H1 (cell line): ENCODE measurements around the gene SEC22C. TPM values are rescaled to one million over a fixed set of nuclear protein-coding genes. Genes with fewer than 3 reads are reported as not detected.
"Not testable (repeated sequence)": the region's sequence is repeated elsewhere in the genome, so short reads cannot be mapped to it uniquely, and the experiment has no call there.

Source experiments
- CTCF ChIA-PET: fragments of 300-600 bp; sonication (Branson Sonifier 250); formaldehyde crosslinking; loops from one replicate; lab custom pipeline; 2021; ENCODE audit not compliant: partially characterized antibody; lab: Charles Lee
- POLR2A ChIA-PET: fragments of 300-600 bp; sonication (Branson Sonifier 250); formaldehyde crosslinking; loops from one replicate; lab custom pipeline; 2021; ENCODE audit warnings: inconsistent platforms; ENCODE audit not compliant: partially characterized antibody; lab: Charles Lee
- DNase-seq, 2 experiments: peaks; one replicate each; pipeline versions ENCODE4 v3.0.0 to v3.0.0-alpha.2; 2010 to 2022; ENCODE audit warnings: low spot score in 2 of 2, low read depth in 1 of 2, mixed read lengths in 1 of 2
- FAIRE-seq: peaks from 2 replicates; lab custom pipeline; 2011; peaks lifted over from hg19 to GRCh38; lab: Jason Lieb, UNC
- H2AFZ ChIP-seq: 2 replicates; pipeline ENCODE4 v1.8.1; 2012; ENCODE audit warnings: low read length, inconsistent platforms
- H2AK5ac ChIP-seq: 2 replicates; pipeline ENCODE4 v1.6.1; 2013; ENCODE audit warnings: low read depth, low read length
- H2BK120ac ChIP-seq: replicated peaks from 2 replicates; pipeline ENCODE3; 2013; ENCODE audit warnings: low read depth, low read length, inconsistent platforms
- H2BK12ac ChIP-seq: 2 replicates; pipeline ENCODE4 v1.6.1; 2013; ENCODE audit warnings: low read depth, low read length
- H2BK15ac ChIP-seq: 2 replicates; pipeline ENCODE4 v1.6.1; 2013; ENCODE audit warnings: low read length
- H2BK20ac ChIP-seq: 2 replicates; pipeline ENCODE4 v1.6.1; 2013; ENCODE audit warnings: low read length
- H2BK5ac ChIP-seq: 2 replicates; pipeline ENCODE4 v1.6.1; 2013; ENCODE audit warnings: low read depth, low read length
- H3K14ac ChIP-seq: 2 replicates; pipeline ENCODE4 v1.6.1; 2013; ENCODE audit warnings: inconsistent platforms; ENCODE audit not compliant: insufficient read length
- H3K18ac ChIP-seq: 2 replicates; pipeline ENCODE4 v1.6.1; 2013; ENCODE audit warnings: low read length; ENCODE audit errors: extremely low read depth
- H3K23ac ChIP-seq: 2 replicates; pipeline ENCODE4 v1.6.1; 2013; ENCODE audit warnings: inconsistent platforms; ENCODE audit not compliant: insufficient read length
- H3K23me2 ChIP-seq: 2 replicates; pipeline ENCODE4 v1.6.1; 2013; ENCODE audit warnings: low read depth, low read length
- H3K27ac ChIP-seq: 2 replicates; pipeline ENCODE4 v1.6.1; 2011; ENCODE audit warnings: low read depth, low read length, inconsistent platforms
- H3K27me3 ChIP-seq, 4 experiments: replicated peaks in 1 of 4; 1 replicate in 1 of 4; 2 replicates in 3 of 4; pipeline versions ENCODE4 v1.6.1 to v1.8.1; 2011 to 2013; ENCODE audit warnings: low read length in 3 of 4, mild to moderate bottlenecking in 3 of 4, inconsistent platforms in 2 of 4, mixed read lengths in 2 of 4, moderate library complexity in 1 of 4; ENCODE audit not compliant: control insufficient read depth in 3 of 4, insufficient read depth in 3 of 4; ENCODE audit errors: extremely low read depth in 1 of 4
- H3K36me3 ChIP-seq, 4 experiments: 2 replicates each; pipeline versions ENCODE4 v1.6.1 to v1.8.1; 2011 to 2013; ENCODE audit warnings: mild to moderate bottlenecking in 4 of 4, low read length in 3 of 4, moderate library complexity in 2 of 4, control low read depth in 1 of 4, inconsistent platforms in 1 of 4; ENCODE audit not compliant: insufficient read depth in 4 of 4, control insufficient read depth in 2 of 4
- H3K4ac ChIP-seq: replicated peaks from 2 replicates; pipeline ENCODE3; 2013; ENCODE audit warnings: low read length, low read depth, mixed read lengths, inconsistent platforms; ENCODE audit not compliant: insufficient read length
- H3K4me1 ChIP-seq, 4 experiments: replicated peaks in 1 of 4; 1 replicate in 1 of 4; 2 replicates in 3 of 4; pipeline versions ENCODE4 v1.6.1 to v1.8.1; 2011 to 2013; ENCODE audit warnings: low read length in 3 of 4, inconsistent platforms in 2 of 4, mixed read lengths in 1 of 4; ENCODE audit not compliant: insufficient read depth in 4 of 4, control insufficient read depth in 3 of 4
- H3K4me2 ChIP-seq, 2 experiments: 2 replicates each; pipeline versions ENCODE4 v1.6.1 to v1.8.1; 2011 to 2013; ENCODE audit warnings: low read depth in 2 of 2, low read length in 2 of 2, control low read depth in 1 of 2, inconsistent platforms in 1 of 2, mild to moderate bottlenecking in 1 of 2; ENCODE audit not compliant: insufficient read depth in 1 of 2
- H3K4me3 ChIP-seq, 4 experiments: fragments of 200-600, 300-600 bp in 1 of 4; sonication (generic), shearing (Covaris generic), sonication (Bioruptor Twin) in 1 of 4; 2 replicates each; pipeline versions ENCODE4 v1.5.1 to v1.8.1; 2011 to 2016; ENCODE audit warnings: low read length in 4 of 4, low read depth in 3 of 4, control low read depth in 2 of 4, inconsistent platforms in 2 of 4, mild to moderate bottlenecking in 2 of 4, mixed read lengths in 1 of 4, moderate library complexity in 1 of 4; ENCODE audit not compliant: insufficient read depth in 2 of 4; ENCODE audit errors: extremely low read depth in 1 of 4
- H3K56ac ChIP-seq: replicated peaks from 2 replicates; pipeline ENCODE3; 2013; ENCODE audit warnings: low read depth, mild to moderate bottlenecking, mixed read lengths, low read length, inconsistent platforms; ENCODE audit not compliant: insufficient read length
- H3K79me1 ChIP-seq: 2 replicates; pipeline ENCODE4 v1.6.1; 2013; ENCODE audit warnings: low read depth, low read length, control low read depth
- H3K79me2 ChIP-seq, 2 experiments: 2 replicates each; pipeline versions ENCODE4 v1.6.1 to v1.8.1; 2012 to 2013; ENCODE audit warnings: low read length in 2 of 2, mild to moderate bottlenecking in 2 of 2, inconsistent platforms in 1 of 2; ENCODE audit not compliant: insufficient read depth in 2 of 2, control insufficient read depth in 1 of 2
- H3K9ac ChIP-seq, 4 experiments: replicated peaks in 1 of 4; 1 replicate in 1 of 4; 2 replicates in 3 of 4; pipeline versions ENCODE4 v1.6.1 to v1.8.1; 2011 to 2013; ENCODE audit warnings: low read depth in 3 of 4, low read length in 3 of 4, control low read depth in 2 of 4, mild to moderate bottlenecking in 2 of 4, moderate library complexity in 2 of 4, inconsistent platforms in 1 of 4; ENCODE audit errors: extremely low read depth in 1 of 4
- H3K9me3 ChIP-seq, 2 experiments: 2 replicates each; pipeline versions ENCODE4 v1.6.1 to v1.8.1; 2012 to 2013; ENCODE audit warnings: mild to moderate bottlenecking in 2 of 2, moderate library complexity in 2 of 2, control low read depth in 1 of 2, inconsistent platforms in 1 of 2, low read depth in 1 of 2, low read length in 1 of 2, mixed read lengths in 1 of 2; ENCODE audit not compliant: insufficient read depth in 2 of 2
- H4K20me1 ChIP-seq, 2 experiments: replicated peaks in 1 of 2; 2 replicates each; pipeline versions ENCODE3 to v1.8.1; 2011 to 2013; ENCODE audit warnings: inconsistent platforms in 2 of 2, low read length in 2 of 2, mild to moderate bottlenecking in 1 of 2; ENCODE audit not compliant: insufficient read depth in 2 of 2, control insufficient read depth in 1 of 2
- H4K5ac ChIP-seq: 2 replicates; pipeline ENCODE4 v1.6.1; 2013; ENCODE audit warnings: low read length, low read depth, mixed read lengths, inconsistent platforms; ENCODE audit not compliant: insufficient read length
- H4K8ac ChIP-seq: 2 replicates; pipeline ENCODE4 v1.8.0; 2013; ENCODE audit warnings: mild to moderate bottlenecking, moderate library complexity, low read length, inconsistent platforms; ENCODE audit not compliant: insufficient read depth; ENCODE audit errors: extremely low read depth
- H4K91ac ChIP-seq: replicated peaks from 2 replicates; pipeline ENCODE3; 2013; ENCODE audit warnings: low read length, mixed read lengths, inconsistent platforms; ENCODE audit not compliant: insufficient read length
- TAF7 ChIP-seq: optimal IDR thresholded peaks from 2 replicates; pipeline ENCODE3; 2011; ENCODE audit warnings: low read depth, mild to moderate bottlenecking, inconsistent platforms, low read length, moderate library complexity, borderline replicate concordance
- WGBS, 2 experiments: shearing (Covaris generic) in 1 of 2; methylation state at CpG; one replicate each; pipeline versions ENCODE4 v1.1.6 to v1.1.7; 2013 to 2015; ENCODE audit warnings: low lambda C conversion rate in 2 of 2, mixed read lengths in 2 of 2, inconsistent platforms in 1 of 2, low coverage in 1 of 2, missing lambda C conversion rate in 1 of 2; ENCODE audit not compliant: insufficient replicate concordance in 2 of 2, insufficient coverage in 1 of 2, insufficient read length in 1 of 2; ENCODE audit errors: extremely low coverage in 1 of 2, missing lambda C conversion rate in 1 of 2; 5-methylcytosine and 5-hydroxymethylcytosine counted together
- polyA plus RNA-seq, 7 experiments: library from polyadenylated mRNA; depleted of rRNA in 3 of 7; stranded (reverse) in 5 of 7; unstranded in 2 of 7; fragments of >200 nt in 5 of 7; fragments of 200-250 nt in 2 of 7; gene quantifications; 1 replicate in 5 of 7; 2 replicates in 1 of 7; 4 replicates in 1 of 7; pipeline versions ENCODE4 v1.2.1 to v1.2.3, GENCODE V29; 2011 to 2013; ENCODE audit warnings: missing spikeins in 2 of 7, mixed read lengths in 2 of 7
- total RNA-seq: library from RNA; stranded (reverse); fragmentation: NEBNext Ultra II Directional; extraction: Animal tissue kit (Norgen Biotek cat#: 25700); gene quantifications from 2 replicates; pipeline ENCODE4 v1.2.1, GENCODE V29; 2021

The SEC22C gene
- total and polyA plus RNA-seq, 2 of the 8 experiments (the other 6 are each of a cell fraction or from before 2014, with no cell fraction given) = 23.4 to 38.3 TPM

DNA sequence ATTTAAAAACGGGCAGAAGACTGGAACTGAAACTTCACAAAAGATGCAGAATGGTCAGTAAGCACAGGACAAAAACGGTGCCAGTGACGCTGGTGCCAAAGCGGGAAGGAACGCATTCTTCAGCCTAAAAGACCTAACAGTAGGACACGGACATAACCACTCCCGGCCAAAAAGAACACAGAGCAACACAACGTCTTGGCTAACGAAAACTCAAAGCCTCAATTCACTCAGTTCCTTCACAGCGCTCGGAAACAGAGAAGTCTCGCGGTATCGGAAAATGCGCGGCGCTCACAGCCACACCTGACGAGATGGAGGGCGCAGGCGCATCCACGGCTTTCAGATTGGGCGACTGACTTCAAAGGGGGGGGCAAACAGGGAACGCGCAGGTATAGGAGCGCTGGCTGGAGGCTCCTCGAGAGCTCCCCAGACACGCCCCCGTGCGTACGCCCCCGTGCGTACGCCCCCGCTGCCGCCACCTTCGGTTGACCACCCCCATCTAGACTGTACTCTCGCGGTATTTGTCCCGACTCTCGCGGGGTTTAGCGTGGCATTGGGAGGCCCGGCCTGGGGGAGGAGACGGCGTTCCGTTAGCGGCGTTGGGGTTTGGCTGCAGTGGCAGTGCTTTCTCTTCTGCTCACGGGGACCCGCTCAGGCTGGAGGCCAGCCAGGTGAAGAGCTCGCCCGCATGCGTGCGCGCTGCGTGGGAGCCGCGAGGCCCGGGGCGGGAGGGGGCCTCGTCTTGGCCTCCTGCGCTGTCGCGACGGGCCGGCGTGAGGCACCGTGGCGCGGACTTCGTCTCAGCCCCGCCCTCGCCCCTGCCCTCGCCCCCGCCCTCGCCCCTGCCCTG is 18.6 kb upstream of the SEC22C start, which contains the start of gene NKTR (continued):
- peak; percentile 64 for TF ChIP-seq TAF7
- TF ChIP-seq, all 59 proteins: peak for 18

DNA sequence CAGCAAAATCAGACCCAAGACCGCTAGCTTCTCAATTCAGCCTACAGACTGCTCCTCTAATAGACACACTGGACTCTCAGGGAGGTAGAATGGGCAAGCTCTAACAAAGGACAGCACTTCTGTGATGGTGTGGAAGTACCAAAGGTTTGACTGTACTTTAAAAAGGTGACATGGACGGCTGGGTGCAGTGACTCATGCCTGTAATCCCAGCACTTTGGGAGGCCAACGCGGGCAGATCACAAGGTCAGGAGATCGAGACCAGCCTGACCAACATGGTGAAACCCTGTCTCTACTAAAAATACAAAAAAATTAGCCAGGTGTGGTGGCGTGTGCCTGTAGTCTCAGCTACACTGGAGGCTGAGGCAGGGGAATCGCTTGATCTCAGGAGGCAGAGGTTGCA is 15.3 kb upstream of the SEC22C start:
- H3K27me3 ChIP-seq, H4K91ac ChIP-seq, H2BK15ac ChIP-seq, H3K9me3 ChIP-seq, H2BK20ac ChIP-seq, H3K4ac ChIP-seq, H2BK5ac ChIP-seq, H3K27ac ChIP-seq, H3K9ac ChIP-seq, H4K8ac ChIP-seq, H3K56ac ChIP-seq, H2BK120ac ChIP-seq, H3K4me1 ChIP-seq, H3K18ac ChIP-seq, H4K5ac ChIP-seq, H3K23me2 ChIP-seq, H2AK5ac ChIP-seq, H3K14ac ChIP-seq, H3K4me2 ChIP-seq, DNase-seq, H3K4me3 ChIP-seq, H4K20me1 ChIP-seq, H3K23ac ChIP-seq, H3K79me1 ChIP-seq, H2AFZ ChIP-seq, H2BK12ac ChIP-seq, FAIRE-seq: not testable (repeated sequence)
- ChIA-PET CTCF (interaction anchor here (0.6 to 0.8 kb wide), 5 partner anchors 16 to 203 kb away, joined by 3 to 4 read pairs (median 3); no protein-coding TSS in a partner anchor), POLR2A (interaction anchor here (0.7 to 7.1 kb wide), 4 partner anchors 15 to 540 kb away, joined by 3 to 73 read pairs (median 4); partner anchors contain the start of gene SEC22C)
- H3K36me3 ChIP-seq = peaks cover 0 to 36% (median 3%) of the 10 kb centered on the region in 4 experiments; a peak in 5 of 8 replicates
- WGBS, 2 experiments = 91% methylated on average over 7 of the region's 7 CpGs; no CpG with 5 or more reads in 1 of the 2 experiments
- peaks cover 4 to 25% of the 10 kb centered on the region in 2 experiments; a peak in 3 of 4 replicates for H3K79me2 ChIP-seq
